ENCODE results near the gene LGALS7B. TPM values are rescaled to one million over a fixed set of nuclear protein-coding genes. Genes with fewer than 3 reads are reported as not detected.

The LGALS7B gene
- not detected in 2 replicates for total RNA-seq

DNA sequence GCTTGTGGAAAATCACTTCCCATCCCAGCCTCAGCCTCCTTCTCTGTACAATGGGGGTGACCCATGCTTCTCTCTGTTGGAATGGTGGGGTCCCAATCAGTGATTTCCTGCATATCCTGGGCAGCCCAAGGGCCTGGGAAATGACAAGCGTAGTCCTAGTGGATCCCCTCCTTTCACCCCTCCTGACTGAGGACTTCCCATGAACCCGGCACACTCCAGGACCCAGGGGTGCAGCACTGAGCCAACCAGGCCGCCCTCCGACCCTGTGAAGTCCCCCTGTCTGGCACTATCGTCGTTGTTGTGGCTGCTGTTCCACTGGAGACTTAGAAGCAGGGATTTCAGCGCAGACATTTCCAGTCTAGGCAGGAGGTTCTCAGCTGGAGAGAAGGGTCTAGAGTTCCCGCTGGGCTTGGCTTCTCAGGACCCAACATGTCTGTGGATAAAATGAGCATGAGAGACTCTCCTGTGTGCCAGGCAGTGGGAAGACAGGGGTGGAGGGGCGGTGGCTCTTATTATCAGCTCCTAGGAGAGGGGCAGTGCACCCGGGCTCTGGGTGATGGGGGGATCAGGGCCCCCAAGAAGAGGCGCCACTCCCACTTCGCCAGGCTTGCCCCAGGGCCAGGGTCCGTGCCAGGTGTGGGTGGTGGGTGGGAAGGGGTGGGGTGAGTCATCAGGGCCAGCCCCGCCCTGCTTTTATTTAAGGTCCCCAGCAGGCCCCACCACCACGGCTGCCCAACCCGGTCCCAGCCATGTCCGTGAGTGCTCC lies at the start of gene LGALS7B:
Gene LGALS7B (plus strand): TSS at position 723 of the 766 bp plus-strand sequence. CDS start 27 bp downstream, at position 750.

GRCh38 chr19:38744298-38744681 lies 44.7 kb upstream of the LGALS7B start, which contains the start of gene CAPN12:
Gene CAPN12 (minus strand): TSS chr19:38744474. CDS start chr19:38744165, 309 bp downstream.

GRCh38 chr19:38773469-38774177 lies 15.4 kb upstream of the LGALS7B start, which contains the start of gene LGALS7:
Gene LGALS7 (minus strand): TSS chr19:38773517. CDS start chr19:38773492, 25 bp downstream.

GRCh38 chr19:38812841-38813320 lies 23.9 kb downstream of the LGALS7B start, which contains the start of gene LGALS4:
Gene LGALS4 (minus strand): TSS chr19:38812945. CDS start chr19:38812886, 59 bp downstream.

Other genes with a start within 250 kb of the LGALS7B start
- gene MAP4K1, start 171.2 kb upstream of the LGALS7B start, total RNA-seq, result 0.15 TPM in 1 of 2 replicates, not detected in the other
- gene EIF3K, start 170.0 kb upstream of the LGALS7B start, total RNA-seq, result 277 and 466 TPM in 2 replicates
- 211 and 395 TPM in 2 replicates for gene ACTN4, start 141.6 kb upstream of the LGALS7B start, total RNA-seq
- gene CAPN12, start 44.7 kb upstream of the LGALS7B start, total RNA-seq, result not detected in 2 replicates
- not detected in 2 replicates for gene LGALS7, start 15.7 kb upstream of the LGALS7B start, total RNA-seq
- not detected in 2 replicates for gene LGALS4, start 23.7 kb downstream of the LGALS7B start, total RNA-seq
- gene ECH1, start 42.6 kb downstream of the LGALS7B start, total RNA-seq, result 24.4 and 36.3 TPM in 2 replicates
- 307 and 342 TPM in 2 replicates for gene HNRNPL, start 60.8 kb downstream of the LGALS7B start, total RNA-seq
- gene RINL, start 89.1 kb downstream of the LGALS7B start, total RNA-seq, result 7.5 and 8.1 TPM in 2 replicates
- 58.1 and 64.9 TPM in 2 replicates for gene SIRT2, start 110.4 kb downstream of the LGALS7B start, total RNA-seq
- gene NFKBIB, start 110.8 kb downstream of the LGALS7B start, total RNA-seq, result 10.0 and 14.9 TPM in 2 replicates
- not detected in 2 replicates for gene CCER2, start 123.0 kb downstream of the LGALS7B start, total RNA-seq
- gene SARS2, start 141.6 kb downstream of the LGALS7B start, total RNA-seq, result 14.6 and 15.9 TPM in 2 replicates
- 43.2 and 61.1 TPM in 2 replicates for gene MRPS12, start 141.7 kb downstream of the LGALS7B start, total RNA-seq
- 19.3 and 21.8 TPM in 2 replicates for gene FBXO17, start 186.5 kb downstream of the LGALS7B start, total RNA-seq
- 1.2 and 1.6 TPM in 2 replicates for gene FBXO27, start 243.3 kb downstream of the LGALS7B start, total RNA-seq